HepG2 (cell line): ENCODE data around the gene SMIM12. TPM values are rescaled to one million over a fixed set of nuclear protein-coding genes. Genes with fewer than 3 reads are reported as not detected.
A peak's percentile ranks its signal among the peaks of the same experiment; 100 is the strongest.

ENCODE experiments used
- CBX5 ChIP-seq: sonication (generic); formaldehyde crosslinking; IDR thresholded peaks from 2 replicates; pipeline ENCODE4 v1.4.0; 2020; ENCODE audit warnings: missing genetic modification reagents, borderline replicate concordance
- CCDC6 ChIP-seq: sonication (generic); formaldehyde crosslinking; IDR thresholded peaks from 2 replicates; pipeline ENCODE4 v1.8.1; 2022; ENCODE audit warnings: mild to moderate bottlenecking, missing genetic modification reagents, moderate library complexity
- ELF1 ChIP-seq: sonication (generic); formaldehyde crosslinking; IDR thresholded peaks from 2 replicates; pipeline ENCODE4 v1.4.0; 2020; ENCODE audit warnings: missing genetic modification reagents
- GFI1 ChIP-seq: sonication (generic); formaldehyde crosslinking; IDR thresholded peaks from 2 replicates; pipeline ENCODE4 v1.5.0; 2020; ENCODE audit warnings: missing genetic modification reagents, mild to moderate bottlenecking, borderline replicate concordance
- GLI4 ChIP-seq: sonication (generic); formaldehyde crosslinking; IDR thresholded peaks from 2 replicates; pipeline ENCODE4 v1.5.1; 2020; ENCODE audit warnings: missing genetic modification reagents, mild to moderate bottlenecking, moderate library complexity, borderline replicate concordance
- ISL2 ChIP-seq: sonication (generic); formaldehyde crosslinking; IDR thresholded peaks from 2 replicates; pipeline ENCODE4 v1.5.0; 2020; ENCODE audit warnings: missing genetic modification reagents
- PHF20 ChIP-seq: sonication (generic); formaldehyde crosslinking; IDR thresholded peaks from 2 replicates; pipeline ENCODE4 v1.5.0; 2020; ENCODE audit warnings: mild to moderate bottlenecking, missing genetic modification reagents
- SMYD3 ChIP-seq: sonication (generic); formaldehyde crosslinking; IDR thresholded peaks from 2 replicates; pipeline ENCODE4 v1.8.1; 2023; ENCODE audit warnings: mild to moderate bottlenecking, missing genetic modification reagents
- TGIF2 ChIP-seq: IDR thresholded peaks from 2 replicates; pipeline ENCODE4 v1.6.1; 2016; ENCODE audit warnings: control low read depth, missing compliant biosample characterization
- THAP11 ChIP-seq: IDR thresholded peaks from 2 replicates; pipeline ENCODE4 v1.6.1; 2016; ENCODE audit warnings: missing biosample characterization, missing genetic modification reagents
- ZFYVE20 ChIP-seq: sonication (generic); formaldehyde crosslinking; IDR thresholded peaks from 2 replicates; pipeline ENCODE4 v1.8.0; 2023; ENCODE audit warnings: low read depth, mild to moderate bottlenecking, moderate library complexity, missing genetic modification reagents, borderline replicate concordance
- ZNF468 ChIP-seq: sonication (generic); formaldehyde crosslinking; IDR thresholded peaks from 2 replicates; pipeline ENCODE4 v1.8.0; 2022; ENCODE audit warnings: mild to moderate bottlenecking, moderate library complexity, missing genetic modification reagents
- ZNF577 ChIP-seq: sonication (generic); formaldehyde crosslinking; IDR thresholded peaks from 2 replicates; pipeline ENCODE4 v1.4.0; 2020; ENCODE audit warnings: mild to moderate bottlenecking, low read depth, missing genetic modification reagents, borderline replicate concordance
- ZNF878 ChIP-seq: sonication (generic); formaldehyde crosslinking; IDR thresholded peaks from 2 replicates; pipeline ENCODE4 v1.8.1; 2023; ENCODE audit warnings: mild to moderate bottlenecking, missing genetic modification reagents, moderate library complexity
- polyA plus RNA-seq, 8 experiments: library from polyadenylated mRNA; depleted of rRNA in 3 of 8; stranded (reverse) in 7 of 8; unstranded in 1 of 8; fragments of >200 nt; fragmentation: Illumina TruSeq in 4 of 8; extraction: Trizol in 4 of 8; gene quantifications; 2 replicates each; pipeline versions ENCODE4 v1.2.1 to v1.2.3, GENCODE V29; 2011 to 2016; ENCODE audit warnings: low read depth in 4 of 8, missing spikeins in 1 of 8, mixed read lengths in 1 of 8; ENCODE audit not compliant: insufficient read depth in 1 of 8
- total RNA-seq, 5 experiments: library from RNA; depleted of rRNA; stranded (reverse); fragments of >200 nt; fragmentation: Illumina TruSeq; extraction: Trizol; gene quantifications; 2 replicates each; pipeline ENCODE4 v1.2.3, GENCODE V29; 2016; ENCODE audit warnings: low read depth in 1 of 5
- TF ChIP-seq, protein P1 (sequence below): sonication (generic); formaldehyde crosslinking; IDR thresholded peaks from 2 replicates; pipeline ENCODE4 v1.4.0; 2020; ENCODE audit warnings: missing genetic modification reagents
- TF ChIP-seq, protein P2 (sequence below): sonication (generic); formaldehyde crosslinking; IDR thresholded peaks from 2 replicates; pipeline ENCODE4 v1.4.0; 2020; ENCODE audit warnings: missing genetic modification reagents
- TF ChIP-seq, protein P3 (sequence below): sonication (generic); formaldehyde crosslinking; IDR thresholded peaks from 2 replicates; pipeline ENCODE4 v1.9.0; 2021; ENCODE audit warnings: missing genetic modification reagents, borderline replicate concordance
- TF ChIP-seq, protein P4 (sequence below): sonication (generic); formaldehyde crosslinking; IDR thresholded peaks from 2 replicates; pipeline ENCODE4 v1.4.0; 2020; ENCODE audit warnings: missing genetic modification reagents, borderline replicate concordance
- TF ChIP-seq, protein P5 (sequence below): sonication (generic); formaldehyde crosslinking; IDR thresholded peaks from 2 replicates; pipeline ENCODE4 v1.4.0; 2020; ENCODE audit warnings: mild to moderate bottlenecking, missing genetic modification reagents
- TF ChIP-seq, protein P6 (sequence below): sonication (generic); formaldehyde crosslinking; IDR thresholded peaks from 2 replicates; pipeline ENCODE4 v1.4.0; 2020; ENCODE audit warnings: missing genetic modification reagents

Gene SMIM12
- total and polyA plus RNA-seq, 2 of the 13 experiments (the other 11 are each of a cell fraction or from before 2014, with no cell fraction given), result 20.1 to 41.3 TPM

DNA sequence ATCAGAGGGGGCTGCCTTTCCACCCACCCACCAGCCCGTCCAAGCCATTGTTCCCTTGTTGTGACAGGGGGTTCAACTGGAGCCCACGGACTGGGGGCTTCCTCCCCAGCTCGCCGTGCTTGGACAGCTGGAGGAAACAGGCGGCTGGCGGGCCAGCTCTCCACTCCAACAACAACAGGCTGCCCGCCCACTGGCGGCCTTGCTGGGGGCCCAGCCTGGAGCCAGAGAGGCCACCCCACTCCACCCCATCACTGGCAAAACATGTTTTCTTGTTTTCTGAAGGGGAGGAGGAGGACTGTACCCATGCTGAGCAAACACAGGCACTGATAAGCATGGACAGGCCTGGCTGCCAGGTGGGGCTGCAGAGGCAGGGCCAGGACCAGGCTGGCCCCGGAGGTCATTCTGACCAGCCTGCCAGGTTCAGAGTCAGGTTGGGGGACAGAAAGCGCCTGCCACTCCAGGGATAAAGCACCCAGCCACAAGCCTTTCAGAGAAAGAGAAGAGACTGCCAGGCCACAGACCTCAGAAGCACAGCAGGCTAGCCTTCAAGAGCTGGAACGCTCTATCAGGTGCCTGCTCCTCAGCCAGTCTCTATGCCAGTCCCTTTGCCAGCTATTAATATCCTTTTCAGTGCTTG lies 34.0 kb downstream of the SMIM12 start (continued):
- TF ChIP-seq, protein P1, sequence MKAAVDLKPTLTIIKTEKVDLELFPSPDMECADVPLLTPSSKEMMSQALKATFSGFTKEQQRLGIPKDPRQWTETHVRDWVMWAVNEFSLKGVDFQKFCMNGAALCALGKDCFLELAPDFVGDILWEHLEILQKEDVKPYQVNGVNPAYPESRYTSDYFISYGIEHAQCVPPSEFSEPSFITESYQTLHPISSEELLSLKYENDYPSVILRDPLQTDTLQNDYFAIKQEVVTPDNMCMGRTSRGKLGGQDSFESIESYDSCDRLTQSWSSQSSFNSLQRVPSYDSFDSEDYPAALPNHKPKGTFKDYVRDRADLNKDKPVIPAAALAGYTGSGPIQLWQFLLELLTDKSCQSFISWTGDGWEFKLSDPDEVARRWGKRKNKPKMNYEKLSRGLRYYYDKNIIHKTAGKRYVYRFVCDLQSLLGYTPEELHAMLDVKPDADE, result no peak
- TF ChIP-seq ZFYVE20 (CRISPR knock-in tag) (no peak), ZNF878 (no peak), ZNF468 (CRISPR knock-in tag) (no peak), ISL2 (peak; percentile 53; the same call in 1 of the 2 replicates), GFI1 (CRISPR knock-in tag) (peak; percentile 86; the same call in 1 of the 2 replicates), CCDC6 (no peak), TGIF2 (CRISPR knock-in tag) (no peak), PHF20 (CRISPR knock-in tag) (0 out of 2 replicates have a peak, but pooled peaks have one; percentile 17), GLI4 (CRISPR knock-in tag) (no peak), ZNF577 (no peak), SMYD3 (no peak), ELF1 (CRISPR knock-in tag) (no peak), CBX5 (CRISPR knock-in tag) (no peak), THAP11 (no peak)
- TF ChIP-seq, protein P2, sequence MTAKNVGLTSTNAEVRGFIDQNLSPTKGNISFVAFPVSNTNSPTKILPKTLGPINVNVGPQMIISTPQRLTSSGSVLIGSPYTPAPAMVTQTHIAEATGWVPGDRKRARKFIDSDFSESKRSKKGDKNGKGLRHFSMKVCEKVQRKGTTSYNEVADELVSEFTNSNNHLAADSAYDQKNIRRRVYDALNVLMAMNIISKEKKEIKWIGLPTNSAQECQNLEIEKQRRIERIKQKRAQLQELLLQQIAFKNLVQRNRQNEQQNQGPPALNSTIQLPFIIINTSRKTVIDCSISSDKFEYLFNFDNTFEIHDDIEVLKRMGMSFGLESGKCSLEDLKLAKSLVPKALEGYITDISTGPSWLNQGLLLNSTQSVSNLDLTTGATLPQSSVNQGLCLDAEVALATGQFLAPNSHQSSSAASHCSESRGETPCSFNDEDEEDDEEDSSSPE (CRISPR knock-in tag), result no peak
- TF ChIP-seq, protein P3, sequence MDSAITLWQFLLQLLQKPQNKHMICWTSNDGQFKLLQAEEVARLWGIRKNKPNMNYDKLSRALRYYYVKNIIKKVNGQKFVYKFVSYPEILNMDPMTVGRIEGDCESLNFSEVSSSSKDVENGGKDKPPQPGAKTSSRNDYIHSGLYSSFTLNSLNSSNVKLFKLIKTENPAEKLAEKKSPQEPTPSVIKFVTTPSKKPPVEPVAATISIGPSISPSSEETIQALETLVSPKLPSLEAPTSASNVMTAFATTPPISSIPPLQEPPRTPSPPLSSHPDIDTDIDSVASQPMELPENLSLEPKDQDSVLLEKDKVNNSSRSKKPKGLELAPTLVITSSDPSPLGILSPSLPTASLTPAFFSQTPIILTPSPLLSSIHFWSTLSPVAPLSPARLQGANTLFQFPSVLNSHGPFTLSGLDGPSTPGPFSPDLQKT (CRISPR knock-in tag), result no peak
- TF ChIP-seq, protein P4, sequence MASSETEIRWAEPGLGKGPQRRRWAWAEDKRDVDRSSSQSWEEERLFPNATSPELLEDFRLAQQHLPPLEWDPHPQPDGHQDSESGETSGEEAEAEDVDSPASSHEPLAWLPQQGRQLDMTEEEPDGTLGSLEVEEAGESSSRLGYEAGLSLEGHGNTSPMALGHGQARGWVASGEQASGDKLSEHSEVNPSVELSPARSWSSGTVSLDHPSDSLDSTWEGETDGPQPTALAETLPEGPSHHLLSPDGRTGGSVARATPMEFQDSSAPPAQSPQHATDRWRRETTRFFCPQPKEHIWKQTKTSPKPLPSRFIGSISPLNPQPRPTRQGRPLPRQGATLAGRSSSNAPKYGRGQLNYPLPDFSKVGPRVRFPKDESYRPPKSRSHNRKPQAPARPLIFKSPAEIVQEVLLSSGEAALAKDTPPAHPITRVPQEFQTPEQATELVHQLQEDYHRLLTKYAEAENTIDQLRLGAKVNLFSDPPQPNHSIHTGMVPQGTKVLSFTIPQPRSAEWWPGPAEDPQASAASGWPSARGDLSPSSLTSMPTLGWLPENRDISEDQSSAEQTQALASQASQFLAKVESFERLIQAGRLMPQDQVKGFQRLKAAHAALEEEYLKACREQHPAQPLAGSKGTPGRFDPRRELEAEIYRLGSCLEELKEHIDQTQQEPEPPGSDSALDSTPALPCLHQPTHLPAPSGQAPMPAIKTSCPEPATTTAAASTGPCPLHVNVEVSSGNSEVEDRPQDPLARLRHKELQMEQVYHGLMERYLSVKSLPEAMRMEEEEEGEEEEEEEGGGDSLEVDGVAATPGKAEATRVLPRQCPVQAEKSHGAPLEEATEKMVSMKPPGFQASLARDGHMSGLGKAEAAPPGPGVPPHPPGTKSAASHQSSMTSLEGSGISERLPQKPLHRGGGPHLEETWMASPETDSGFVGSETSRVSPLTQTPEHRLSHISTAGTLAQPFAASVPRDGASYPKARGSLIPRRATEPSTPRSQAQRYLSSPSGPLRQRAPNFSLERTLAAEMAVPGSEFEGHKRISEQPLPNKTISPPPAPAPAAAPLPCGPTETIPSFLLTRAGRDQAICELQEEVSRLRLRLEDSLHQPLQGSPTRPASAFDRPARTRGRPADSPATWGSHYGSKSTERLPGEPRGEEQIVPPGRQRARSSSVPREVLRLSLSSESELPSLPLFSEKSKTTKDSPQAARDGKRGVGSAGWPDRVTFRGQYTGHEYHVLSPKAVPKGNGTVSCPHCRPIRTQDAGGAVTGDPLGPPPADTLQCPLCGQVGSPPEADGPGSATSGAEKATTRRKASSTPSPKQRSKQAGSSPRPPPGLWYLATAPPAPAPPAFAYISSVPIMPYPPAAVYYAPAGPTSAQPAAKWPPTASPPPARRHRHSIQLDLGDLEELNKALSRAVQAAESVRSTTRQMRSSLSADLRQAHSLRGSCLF, result no peak
- TF ChIP-seq, protein P5, sequence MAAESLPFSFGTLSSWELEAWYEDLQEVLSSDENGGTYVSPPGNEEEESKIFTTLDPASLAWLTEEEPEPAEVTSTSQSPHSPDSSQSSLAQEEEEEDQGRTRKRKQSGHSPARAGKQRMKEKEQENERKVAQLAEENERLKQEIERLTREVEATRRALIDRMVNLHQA (CRISPR knock-in tag), result no peak
- TF ChIP-seq, protein P6, sequence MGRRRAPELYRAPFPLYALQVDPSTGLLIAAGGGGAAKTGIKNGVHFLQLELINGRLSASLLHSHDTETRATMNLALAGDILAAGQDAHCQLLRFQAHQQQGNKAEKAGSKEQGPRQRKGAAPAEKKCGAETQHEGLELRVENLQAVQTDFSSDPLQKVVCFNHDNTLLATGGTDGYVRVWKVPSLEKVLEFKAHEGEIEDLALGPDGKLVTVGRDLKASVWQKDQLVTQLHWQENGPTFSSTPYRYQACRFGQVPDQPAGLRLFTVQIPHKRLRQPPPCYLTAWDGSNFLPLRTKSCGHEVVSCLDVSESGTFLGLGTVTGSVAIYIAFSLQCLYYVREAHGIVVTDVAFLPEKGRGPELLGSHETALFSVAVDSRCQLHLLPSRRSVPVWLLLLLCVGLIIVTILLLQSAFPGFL, result no peak
